ENCODE results near the gene NHS.
A peak's percentile ranks its signal among the peaks of the same experiment; 100 is the strongest.

The NHS gene

GRCh38 chrX:17476411-17476810 lies 101.4 kb downstream of the NHS start:
- Histone ChIP-seq H3K36me3 (replicated peaks) (no peaks in the 10 kb centered on the region), H3K4me3 (ENCODE audit: low read depth, low read length) (no peak overlapping the region), H3K27me3 (replicated peaks) (no peaks in the 10 kb centered on the region), H3K27ac (no peak overlapping the region)
- in situ Hi-C loops (cut with HindIII; ENCODE audit: low pct_ligation_motif_present, low sequenced_read_pairs), result no loop called here
- TF ChIP-seq, protein P1, sequence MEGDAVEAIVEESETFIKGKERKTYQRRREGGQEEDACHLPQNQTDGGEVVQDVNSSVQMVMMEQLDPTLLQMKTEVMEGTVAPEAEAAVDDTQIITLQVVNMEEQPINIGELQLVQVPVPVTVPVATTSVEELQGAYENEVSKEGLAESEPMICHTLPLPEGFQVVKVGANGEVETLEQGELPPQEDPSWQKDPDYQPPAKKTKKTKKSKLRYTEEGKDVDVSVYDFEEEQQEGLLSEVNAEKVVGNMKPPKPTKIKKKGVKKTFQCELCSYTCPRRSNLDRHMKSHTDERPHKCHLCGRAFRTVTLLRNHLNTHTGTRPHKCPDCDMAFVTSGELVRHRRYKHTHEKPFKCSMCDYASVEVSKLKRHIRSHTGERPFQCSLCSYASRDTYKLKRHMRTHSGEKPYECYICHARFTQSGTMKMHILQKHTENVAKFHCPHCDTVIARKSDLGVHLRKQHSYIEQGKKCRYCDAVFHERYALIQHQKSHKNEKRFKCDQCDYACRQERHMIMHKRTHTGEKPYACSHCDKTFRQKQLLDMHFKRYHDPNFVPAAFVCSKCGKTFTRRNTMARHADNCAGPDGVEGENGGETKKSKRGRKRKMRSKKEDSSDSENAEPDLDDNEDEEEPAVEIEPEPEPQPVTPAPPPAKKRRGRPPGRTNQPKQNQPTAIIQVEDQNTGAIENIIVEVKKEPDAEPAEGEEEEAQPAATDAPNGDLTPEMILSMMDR (IDR thresholded peaks at IDR 0.05; ENCODE audit: low read depth, low read length, missing control alignments), result no peak
- no peak for DNase-seq

DNA sequence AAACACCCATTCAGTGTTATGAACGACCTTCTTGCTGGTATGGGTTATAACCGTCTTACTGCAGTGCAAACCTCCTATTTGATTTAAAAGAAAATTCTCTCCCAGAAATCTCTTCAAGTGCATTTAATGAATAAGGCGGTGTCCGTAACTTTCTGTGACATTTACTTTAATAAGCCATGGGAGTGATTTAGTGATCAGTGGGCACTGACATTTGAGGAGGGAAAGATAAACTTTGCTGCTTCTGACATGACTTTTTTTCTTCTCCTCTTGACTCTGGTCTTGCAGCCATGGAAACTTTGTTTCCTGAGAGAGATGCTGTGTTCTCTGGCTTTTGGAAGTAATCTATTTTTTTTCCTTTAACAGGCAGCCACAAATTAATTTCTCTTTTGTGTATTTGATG lies 106.1 kb downstream of the NHS start:
- TF ChIP-seq, protein P1 (IDR thresholded peaks at IDR 0.05; ENCODE audit: low read depth, low read length, missing control alignments), result no peak
- in situ Hi-C loops (cut with HindIII; ENCODE audit: low pct_ligation_motif_present, low sequenced_read_pairs), result no loop called here
- DNase-seq, result no peak
- Histone ChIP-seq H3K27ac (no peak overlapping the region), H3K4me3 (ENCODE audit: low read depth, low read length) (no peak overlapping the region), H3K27me3 (replicated peaks) (no peaks in the 10 kb centered on the region), H3K36me3 (replicated peaks) (no peaks in the 10 kb centered on the region)

DNA sequence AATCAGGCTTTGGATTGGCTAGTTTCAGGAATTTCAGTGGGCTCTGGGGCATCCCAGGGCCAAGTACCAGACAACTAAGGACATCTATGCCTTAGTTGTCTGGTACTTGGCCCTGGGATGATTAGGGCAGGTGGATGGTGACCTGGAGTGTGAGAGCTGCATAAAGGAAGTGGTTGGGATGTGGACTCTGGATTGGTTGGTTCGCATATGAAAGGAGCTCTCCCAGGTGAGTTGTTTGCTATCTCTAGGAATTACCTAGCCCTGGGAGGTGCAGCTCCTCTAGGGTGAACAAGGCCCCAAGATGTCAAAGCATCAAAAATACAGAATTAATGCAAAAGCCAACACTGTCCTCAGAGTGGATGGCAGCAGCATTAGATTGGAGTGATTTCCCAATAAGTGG lies 109.6 kb downstream of the NHS start:
- H3K27me3 ChIP-seq (replicated peaks), result no peaks in the 10 kb centered on the region
- no peak overlapping the region for H3K4me3 ChIP-seq (ENCODE audit: low read depth, low read length)
- no peak overlapping the region for H3K27ac ChIP-seq
- TF ChIP-seq, protein P1 (IDR thresholded peaks at IDR 0.05; ENCODE audit: low read depth, low read length, missing control alignments), result no peak
- DNase-seq, result no peak
- no peaks in the 10 kb centered on the region for H3K36me3 ChIP-seq (replicated peaks)
- in situ Hi-C loops (cut with HindIII; ENCODE audit: low pct_ligation_motif_present, low sequenced_read_pairs), result no loop called here

DNA sequence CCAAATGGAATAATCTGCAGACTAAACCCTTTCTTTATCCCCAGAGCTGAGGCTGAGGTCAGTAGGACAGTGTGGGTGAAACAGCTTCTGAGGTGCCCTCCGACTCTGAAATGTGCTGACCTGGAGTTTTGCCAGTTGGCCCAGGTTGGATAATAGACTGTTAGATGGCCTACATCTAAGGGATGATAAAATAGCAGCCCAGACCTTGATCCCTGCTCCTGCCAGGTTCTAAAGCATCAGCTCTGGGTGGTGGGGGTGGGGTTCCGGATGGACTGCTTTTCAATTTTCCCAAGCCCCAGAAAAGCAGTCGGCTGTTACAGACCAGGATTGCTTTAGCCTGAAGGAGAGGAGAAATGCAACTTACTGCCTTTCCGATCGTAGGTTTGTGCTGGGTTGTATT lies 110.4 kb downstream of the NHS start:
- Histone ChIP-seq H3K27me3 (replicated peaks) (no peaks in the 10 kb centered on the region), H3K27ac (no peak overlapping the region), H3K36me3 (replicated peaks) (no peaks in the 10 kb centered on the region), H3K4me3 (ENCODE audit: low read depth, low read length) (no peak overlapping the region)
- TF ChIP-seq, protein P1 (IDR thresholded peaks at IDR 0.05; ENCODE audit: low read depth, low read length, missing control alignments), result no peak
- in situ Hi-C loops (cut with HindIII; ENCODE audit: low pct_ligation_motif_present, low sequenced_read_pairs), result no loop called here
- DNase-seq, result no peak

- TF ChIP-seq, protein P1 (IDR thresholded peaks at IDR 0.05; ENCODE audit: low read depth, low read length, missing control alignments), result no peak
- in situ Hi-C loops (cut with HindIII; ENCODE audit: low pct_ligation_motif_present, low sequenced_read_pairs), result no loop called here
- Histone ChIP-seq H3K27me3 (replicated peaks) (no peaks in the 10 kb centered on the region), H3K4me3 (ENCODE audit: low read depth, low read length) (no peak overlapping the region), H3K36me3 (replicated peaks) (no peaks in the 10 kb centered on the region), H3K27ac (no peak overlapping the region)
- peak; percentile 80 for DNase-seq
These were observed 113.0 kb downstream of the NHS start for GRCh38 chrX:17488036-17488435.

GRCh38 chrX:17494216-17494615 lies 119.2 kb downstream of the NHS start:
- TF ChIP-seq, protein P1 (IDR thresholded peaks at IDR 0.05; ENCODE audit: low read depth, low read length, missing control alignments), result no peak
- in situ Hi-C loops (cut with HindIII; ENCODE audit: low pct_ligation_motif_present, low sequenced_read_pairs), result no loop called here

More at GRCh38 chrX:17494216-17494615, 119.2 kb downstream of the NHS start:
- Histone ChIP-seq H3K27me3 (replicated peaks) (no peaks in the 10 kb centered on the region), H3K27ac (no peak overlapping the region), H3K36me3 (replicated peaks) (no peaks in the 10 kb centered on the region), H3K4me3 (ENCODE audit: low read depth, low read length) (no peak overlapping the region)
- DNase-seq, result no peak

Measured in brain microvascular endothelial cell (primary cell).